LNCaP clone FGC (cell line): ENCODE data around the gene BORCS8.

Experiments
- DNase-seq: peaks from one replicate; pipeline ENCODE4 v3.0.0-alpha.2; 2011; ENCODE audit warnings: low read depth
- H3K4me3 ChIP-seq: 2 replicates; pipeline ENCODE4 v1.5.1; 2011; ENCODE audit warnings: mild to moderate bottlenecking, low read depth, low read length, control low read depth
- TF ChIP-seq, protein P1 (sequence below): IDR thresholded peaks from 2 replicates; pipeline ENCODE4 v1.5.1; 2012; ENCODE audit warnings: mild to moderate bottlenecking; ENCODE audit not compliant: control insufficient read depth, insufficient read depth; ENCODE audit errors: extremely low read depth

Gene BORCS8

DNA sequence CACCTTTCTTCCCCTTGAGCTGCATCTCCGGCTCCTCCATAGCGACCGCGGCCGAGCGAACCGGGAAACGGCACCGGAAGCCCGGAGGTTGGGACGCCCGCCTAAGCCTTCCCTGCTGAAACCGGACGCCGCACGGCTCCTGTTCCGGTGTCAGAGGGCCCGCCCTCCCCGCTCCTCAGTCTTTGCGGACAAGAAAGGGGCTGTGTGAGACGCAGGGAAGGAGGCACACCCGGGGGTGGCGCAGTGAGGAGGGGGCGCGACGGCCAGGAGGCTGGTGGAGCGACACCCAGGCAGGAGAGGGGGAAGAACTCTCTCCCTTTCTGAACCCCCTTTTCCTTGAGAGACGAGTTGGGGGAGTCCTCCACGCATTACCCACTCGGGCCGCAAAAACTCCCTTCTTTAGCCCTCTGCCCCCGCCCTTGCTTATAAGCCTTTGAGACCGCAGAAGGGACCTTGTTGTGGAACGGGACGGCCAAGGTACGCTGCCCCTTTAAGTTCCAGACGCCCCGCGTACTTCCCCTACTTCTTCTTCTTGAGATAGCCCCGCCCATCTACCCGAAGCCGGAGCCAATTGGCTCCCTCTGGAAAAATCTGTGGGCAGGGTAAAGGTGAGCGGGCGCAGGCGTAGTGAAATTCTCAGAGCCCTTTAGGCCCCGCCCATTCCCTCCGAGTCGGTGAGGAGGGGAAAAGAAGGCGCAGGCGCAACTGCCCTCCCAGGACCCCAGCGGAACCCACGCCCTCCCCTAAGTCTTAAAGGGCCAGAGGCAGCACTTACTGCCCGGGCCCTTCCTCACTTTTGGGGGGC lies at the start of gene BORCS8, which contains the start of gene RFXANK:
Gene BORCS8 (minus strand): TSS at position 75 of the 805 bp plus-strand sequence. CDS start 35 bp downstream, at position 40.
Gene RFXANK (plus strand): TSS at position 181 of the 805 bp plus-strand sequence. CDS start 1,689 bp downstream, outside the sequence.
- TF ChIP-seq, protein P1, sequence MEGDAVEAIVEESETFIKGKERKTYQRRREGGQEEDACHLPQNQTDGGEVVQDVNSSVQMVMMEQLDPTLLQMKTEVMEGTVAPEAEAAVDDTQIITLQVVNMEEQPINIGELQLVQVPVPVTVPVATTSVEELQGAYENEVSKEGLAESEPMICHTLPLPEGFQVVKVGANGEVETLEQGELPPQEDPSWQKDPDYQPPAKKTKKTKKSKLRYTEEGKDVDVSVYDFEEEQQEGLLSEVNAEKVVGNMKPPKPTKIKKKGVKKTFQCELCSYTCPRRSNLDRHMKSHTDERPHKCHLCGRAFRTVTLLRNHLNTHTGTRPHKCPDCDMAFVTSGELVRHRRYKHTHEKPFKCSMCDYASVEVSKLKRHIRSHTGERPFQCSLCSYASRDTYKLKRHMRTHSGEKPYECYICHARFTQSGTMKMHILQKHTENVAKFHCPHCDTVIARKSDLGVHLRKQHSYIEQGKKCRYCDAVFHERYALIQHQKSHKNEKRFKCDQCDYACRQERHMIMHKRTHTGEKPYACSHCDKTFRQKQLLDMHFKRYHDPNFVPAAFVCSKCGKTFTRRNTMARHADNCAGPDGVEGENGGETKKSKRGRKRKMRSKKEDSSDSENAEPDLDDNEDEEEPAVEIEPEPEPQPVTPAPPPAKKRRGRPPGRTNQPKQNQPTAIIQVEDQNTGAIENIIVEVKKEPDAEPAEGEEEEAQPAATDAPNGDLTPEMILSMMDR, result no peak
- H3K4me3 ChIP-seq, result peak within 1 kb of the TSS; percentile 89
- peak; percentile 97 for DNase-seq

DNA sequence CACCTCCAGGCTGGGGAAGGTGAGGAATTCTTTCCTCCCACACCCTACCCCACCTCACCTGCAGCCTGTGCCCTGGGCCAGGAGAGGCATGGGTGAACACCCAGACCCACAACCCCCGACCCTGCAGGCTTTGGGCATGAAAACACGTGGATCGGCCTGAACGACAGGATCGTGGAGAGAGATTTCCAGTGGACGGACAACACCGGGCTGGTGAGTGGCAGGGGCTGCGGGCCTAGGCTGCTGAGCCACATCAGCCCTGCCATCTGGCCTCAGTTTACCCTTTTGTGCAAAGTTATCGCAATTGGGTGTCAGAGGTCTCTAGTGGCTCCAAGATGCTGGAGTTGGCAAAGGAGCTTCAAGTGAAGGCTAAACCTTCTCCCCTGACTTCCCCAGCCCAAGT lies 48.5 kb upstream of the BORCS8 start:
- no peak for DNase-seq
- no peak overlapping the region for H3K4me3 ChIP-seq
- TF ChIP-seq, protein P1, result no peak

DNA sequence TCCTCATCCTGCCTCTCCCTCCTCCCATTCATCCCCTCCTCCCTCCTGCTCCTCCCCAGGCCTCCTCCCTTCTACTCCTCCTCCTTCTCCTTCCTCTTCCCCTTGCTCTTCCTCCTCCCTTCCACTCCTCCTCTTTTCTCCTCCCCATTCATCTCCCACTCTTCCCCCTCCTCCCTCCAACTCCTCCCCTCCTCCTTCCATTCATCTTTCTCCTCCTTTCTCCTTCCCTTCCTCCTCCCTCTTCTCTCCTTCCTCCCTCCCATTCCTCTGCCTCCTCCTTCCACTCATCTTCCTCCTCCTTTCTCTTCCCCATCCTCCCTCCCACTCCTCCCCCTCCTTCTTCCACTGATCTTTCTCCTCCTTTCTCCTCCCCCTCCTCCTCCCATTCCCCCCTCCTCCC lies 47.7 kb upstream of the BORCS8 start:
- DNase-seq, result no peak
- TF ChIP-seq, protein P1, result no peak

DNA sequence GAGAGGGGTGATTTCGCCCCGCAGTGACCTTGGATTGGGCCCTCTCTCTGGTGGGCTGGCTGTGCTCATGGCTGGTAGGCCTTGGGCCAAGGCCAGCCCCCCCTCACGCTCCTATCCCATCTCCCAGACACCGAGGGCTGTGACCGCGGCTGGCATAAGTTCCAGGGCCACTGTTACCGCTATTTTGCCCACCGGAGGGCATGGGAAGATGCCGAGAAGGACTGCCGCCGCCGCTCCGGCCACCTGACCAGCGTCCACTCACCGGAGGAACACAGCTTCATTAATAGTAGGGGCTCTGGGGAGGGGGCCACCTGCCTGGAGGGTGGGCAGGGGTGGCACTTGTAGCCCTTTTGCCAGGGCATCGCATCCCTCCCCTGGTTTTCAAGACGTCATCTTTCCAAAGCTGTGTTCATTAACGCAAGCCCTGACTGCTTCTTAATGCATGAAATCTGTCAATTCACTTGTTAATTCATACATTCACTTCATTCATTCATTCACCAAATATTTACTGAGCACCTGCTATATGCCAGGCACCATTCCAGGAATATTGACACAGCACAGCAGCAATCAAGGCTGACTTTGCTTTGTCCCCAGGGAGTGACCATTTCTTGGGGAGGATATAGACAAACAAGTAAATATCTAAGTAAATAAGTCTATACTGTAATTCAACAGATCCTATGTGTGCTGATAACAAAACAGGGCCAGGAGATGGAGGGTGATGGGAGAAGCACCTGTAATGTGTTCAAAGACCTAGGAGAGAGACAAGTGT lies 46.4 kb upstream of the BORCS8 start:
- TF ChIP-seq, protein P1, result no peak
- no peak for DNase-seq
- H3K4me3 ChIP-seq, result no peak overlapping the region

More for the DNA sequence above, 47.7 kb upstream of the BORCS8 start:
- no peak overlapping the region for H3K4me3 ChIP-seq

DNA sequence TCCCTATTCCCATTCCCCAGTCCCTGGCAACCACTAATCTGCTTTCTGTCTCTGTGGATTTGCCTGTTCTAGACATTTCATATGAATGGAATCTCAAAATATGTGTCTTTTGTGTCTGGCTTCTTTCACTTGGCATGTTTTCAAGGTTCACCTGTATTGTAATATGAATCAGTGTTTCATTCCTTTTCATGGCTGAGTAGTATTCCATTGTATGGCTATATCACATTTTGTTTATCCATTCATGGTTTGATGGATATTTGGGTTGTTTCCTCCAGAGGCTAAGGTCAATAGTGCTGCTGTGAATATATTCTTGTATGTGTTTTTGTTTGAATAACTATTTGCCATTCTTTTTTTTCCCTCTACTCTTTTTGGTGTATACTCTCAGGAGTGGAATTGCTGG lies 44.2 kb upstream of the BORCS8 start:
- TF ChIP-seq, protein P1, result no peak
- DNase-seq, result no peak
- no peak overlapping the region for H3K4me3 ChIP-seq

DNA sequence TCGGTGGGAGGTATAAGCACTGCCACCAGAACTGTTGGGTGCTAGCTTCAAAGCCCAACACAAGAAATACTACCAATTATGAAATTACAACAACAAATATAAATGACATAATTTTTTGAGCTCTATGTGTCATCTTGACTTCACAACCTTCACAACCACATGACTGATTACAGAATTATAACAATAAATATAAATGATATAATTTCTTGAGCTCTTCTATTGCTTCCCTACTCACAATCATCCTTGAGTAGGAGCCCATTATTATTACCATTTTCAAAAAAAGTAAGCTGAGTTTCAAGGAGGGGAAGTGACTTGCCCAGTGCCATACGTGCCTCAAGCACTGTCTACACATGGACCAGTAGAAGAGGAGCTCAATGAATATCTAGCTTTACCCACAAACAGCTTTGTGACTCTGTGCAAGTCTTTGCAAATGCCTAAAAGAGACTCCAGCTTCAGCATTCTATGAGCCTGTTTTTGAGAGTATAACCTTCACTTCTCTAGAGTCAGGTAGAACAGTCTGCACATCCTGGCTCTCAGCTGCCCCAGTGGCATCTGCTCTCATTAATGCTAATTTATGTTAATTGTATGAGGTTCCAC lies 42.4 kb upstream of the BORCS8 start:
- DNase-seq, result no peak
- TF ChIP-seq, protein P1, result no peak
- no peak overlapping the region for H3K4me3 ChIP-seq
